Skin epidermis (tissue), 12 donors: Measurements from ENCODE around the gene PTPN23.
"Not testable (repeated sequence)": the region's sequence is repeated elsewhere in the genome, so short reads cannot be mapped to it uniquely, and the experiment has no call there.

Source experiments
- H3K27ac ChIP-seq, 21 experiments: fragments of 200-600 bp; sonication (generic) in 11 of 21; one replicate each; pipeline ENCODE4 v1.5.0; 2020; ENCODE audit warnings: mild to moderate bottlenecking in 3 of 21, inconsistent platforms in 2 of 21, moderate library complexity in 2 of 21
- H3K4me3 ChIP-seq, 7 experiments: fragments of 200-600 bp; sonication (generic) in 2 of 7; one replicate each; pipeline ENCODE4 v1.5.0; 2020; ENCODE audit warnings: inconsistent platforms in 2 of 7, mild to moderate bottlenecking in 2 of 7, moderate library complexity in 1 of 7

PTPN23 gene

DNA sequence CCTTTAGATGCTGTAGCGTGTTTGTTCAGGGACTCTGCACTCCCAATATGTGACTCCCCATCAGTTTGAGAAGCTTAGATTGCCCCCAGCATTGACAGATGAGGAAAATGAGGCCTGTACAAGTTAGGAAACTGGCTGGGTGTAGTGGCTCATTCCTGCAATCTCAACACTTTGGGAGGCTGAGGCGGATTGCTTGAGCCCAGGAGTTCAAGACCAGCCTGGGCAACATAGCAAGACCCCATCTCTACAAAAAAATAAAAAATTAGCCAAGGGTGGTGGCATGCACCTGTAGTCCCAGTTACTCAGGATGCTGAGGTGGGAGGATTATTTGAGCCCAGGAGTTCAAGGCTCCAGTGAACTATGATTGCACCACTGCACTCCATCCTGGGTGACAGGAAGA, 14.0 kb upstream of the PTPN23 start:
- H3K4me3 ChIP-seq = no peak overlapping the region
- no peak overlapping the region for H3K27ac ChIP-seq

DNA sequence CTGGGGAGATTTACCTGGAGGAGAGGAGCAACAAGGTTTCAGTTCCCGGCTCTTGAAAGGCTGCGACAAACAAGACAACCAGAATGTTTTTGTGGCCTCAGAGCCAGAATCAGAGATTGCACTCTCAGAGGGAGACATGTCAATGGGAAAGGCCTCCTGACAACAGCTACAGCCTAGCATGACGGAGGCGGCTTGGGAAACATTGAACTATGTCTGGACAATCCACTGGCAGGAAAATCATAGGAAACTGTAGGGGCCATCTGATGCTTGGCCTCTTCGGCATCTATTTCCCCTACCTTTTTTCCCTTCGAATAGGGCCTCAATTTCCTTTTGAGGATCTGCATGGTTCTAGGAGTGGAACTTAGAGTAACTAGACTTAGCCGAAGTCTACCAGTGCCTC, 13.2 kb upstream of the PTPN23 start:
- no peak overlapping the region for H3K4me3 ChIP-seq
- H3K27ac ChIP-seq = no peak overlapping the region

DNA sequence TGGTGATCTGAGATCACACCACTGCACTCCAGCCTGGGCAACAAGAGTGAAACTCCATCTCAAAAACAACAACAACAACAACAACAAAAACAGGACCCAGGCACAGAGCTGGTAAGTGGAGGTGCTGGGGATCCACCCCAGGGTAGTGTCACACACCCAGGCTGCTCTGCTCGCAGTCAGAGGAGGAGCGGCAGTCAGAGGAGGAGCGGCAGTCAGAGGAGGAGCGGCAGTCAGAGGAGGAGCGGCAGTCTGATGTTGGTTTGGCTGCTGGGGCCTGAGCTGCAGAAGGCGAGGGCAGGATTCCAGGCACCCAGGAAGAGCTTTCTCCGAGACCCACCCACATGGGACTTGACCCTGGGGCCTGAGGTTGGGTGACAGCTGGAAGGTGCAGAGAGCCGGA, 10.8 kb upstream of the PTPN23 start:
- not testable (repeated sequence) for H3K4me3 ChIP-seq, H3K27ac ChIP-seq

DNA sequence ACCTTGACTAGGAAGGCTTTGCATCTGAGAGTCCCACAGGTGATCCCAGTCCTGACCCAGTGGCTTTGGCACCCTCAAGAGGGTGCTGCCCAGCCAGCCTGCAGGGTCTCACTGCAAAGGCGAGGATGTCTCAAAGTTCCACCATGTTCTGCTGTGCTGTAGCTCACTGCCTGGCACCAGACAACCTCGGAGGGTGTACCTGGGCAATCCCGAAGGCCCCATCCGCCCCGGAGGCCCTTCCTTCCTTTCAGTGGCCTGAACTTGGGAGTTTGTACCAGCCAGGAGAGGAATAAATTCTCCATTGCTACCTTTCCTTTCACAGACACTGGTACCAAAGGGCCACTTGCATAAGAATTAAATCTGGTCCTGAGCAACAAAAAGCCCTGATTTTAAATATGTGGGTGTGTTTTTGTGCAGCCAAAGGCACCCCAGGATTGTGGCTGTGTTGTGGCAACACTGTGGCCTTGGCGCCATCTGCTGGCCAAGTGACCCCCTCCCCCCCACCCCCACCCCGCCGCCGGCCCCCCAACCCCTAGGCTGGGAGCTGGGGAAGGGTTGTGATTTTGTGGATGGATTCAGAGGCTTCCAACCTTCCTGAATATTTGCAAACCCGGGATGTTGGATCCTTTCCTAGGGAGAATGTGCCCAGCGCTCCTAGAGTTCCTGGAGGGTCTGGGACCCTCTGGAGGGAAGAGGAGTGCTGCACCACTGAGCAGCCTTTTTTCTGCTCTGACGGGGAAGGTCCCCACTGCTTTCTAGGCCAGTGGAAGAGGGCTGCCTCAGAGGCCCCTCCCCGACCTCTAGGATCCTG, 9.7 kb upstream of the PTPN23 start:
- Histone ChIP-seq H3K27ac (no peak overlapping the region), H3K4me3 (no peak overlapping the region)

DNA sequence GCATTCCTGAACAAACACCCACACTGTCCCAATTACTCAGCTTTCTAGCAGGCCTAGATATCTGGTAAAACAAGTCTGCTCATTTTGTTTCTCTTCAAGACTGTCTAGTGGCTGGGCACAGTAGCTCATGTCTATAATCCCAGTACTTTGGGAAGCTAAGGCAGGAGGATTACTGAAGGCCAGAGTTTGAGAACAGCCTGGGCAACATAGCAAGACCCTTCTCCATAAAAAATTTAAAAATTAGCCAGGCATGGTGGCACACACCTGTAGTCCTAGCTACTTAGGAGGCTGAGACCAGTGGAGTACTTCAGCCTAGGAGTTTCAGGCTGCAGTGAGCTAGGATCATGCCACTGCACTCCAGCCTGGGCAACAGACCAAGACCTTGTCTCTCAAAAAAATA, 6.2 kb upstream of the PTPN23 start:
- Histone ChIP-seq H3K4me3 (no peak overlapping the region), H3K27ac (no peak overlapping the region)

GRCh38 chr3:47376393-47376792, 4.4 kb upstream of the PTPN23 start:
- Histone ChIP-seq H3K4me3 (no peak overlapping the region), H3K27ac (no peak overlapping the region)

- Histone ChIP-seq H3K4me3 (no peak overlapping the region), H3K27ac (no peak overlapping the region)
Measured at GRCh38 chr3:47377186-47377585, 3.6 kb upstream of the PTPN23 start.

DNA sequence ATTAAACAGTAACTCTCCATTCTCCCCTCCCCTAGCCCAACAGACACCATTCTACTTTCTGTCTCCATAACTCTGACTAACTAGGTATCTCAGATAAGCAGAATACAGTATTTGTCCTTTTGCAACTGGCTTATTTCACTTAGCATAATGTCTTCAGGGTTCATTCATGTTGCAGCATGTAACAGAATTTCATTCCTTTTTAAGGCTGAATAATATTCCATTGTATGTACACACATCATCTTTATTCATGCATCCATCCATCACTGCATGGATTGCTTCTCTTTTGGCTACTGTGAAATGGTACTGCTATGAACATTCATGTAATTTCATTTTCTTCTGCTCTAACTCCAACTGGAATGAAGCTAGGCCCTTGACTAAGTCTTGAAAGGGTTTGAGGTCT, 2.0 kb upstream of the PTPN23 start:
- Histone ChIP-seq H3K27ac (no peak overlapping the region), H3K4me3 (no peak overlapping the region)

DNA sequence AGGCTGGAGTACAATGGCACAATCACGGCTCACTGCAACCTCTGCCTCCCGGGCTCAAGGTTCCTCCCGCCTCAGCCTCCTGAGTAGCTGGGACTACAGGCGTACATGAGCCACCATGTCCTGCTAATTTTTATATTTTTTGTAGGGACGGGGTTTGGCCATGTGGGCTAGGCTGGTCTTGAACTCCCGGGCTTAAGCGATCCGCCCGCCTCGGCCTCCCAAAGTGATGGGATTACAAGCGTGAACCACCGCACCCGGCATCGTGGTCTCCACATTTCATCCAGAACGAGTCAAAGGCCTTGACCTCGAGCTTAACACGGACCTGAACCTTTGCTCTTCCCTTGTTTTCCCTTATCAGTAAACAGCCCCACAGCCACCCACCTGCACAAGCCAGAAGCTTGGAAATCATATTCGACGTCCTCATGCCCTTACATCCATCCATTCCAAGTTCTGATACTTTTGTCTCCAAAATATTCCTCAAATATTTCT, 1.4 kb upstream of the PTPN23 start:
- peak overlapping the region in 11 of 21 experiments; percentile 89 to 99 (median 94) for H3K27ac ChIP-seq
- peak overlapping the region; percentile 70 to 100 (median 92) for H3K4me3 ChIP-seq

DNA sequence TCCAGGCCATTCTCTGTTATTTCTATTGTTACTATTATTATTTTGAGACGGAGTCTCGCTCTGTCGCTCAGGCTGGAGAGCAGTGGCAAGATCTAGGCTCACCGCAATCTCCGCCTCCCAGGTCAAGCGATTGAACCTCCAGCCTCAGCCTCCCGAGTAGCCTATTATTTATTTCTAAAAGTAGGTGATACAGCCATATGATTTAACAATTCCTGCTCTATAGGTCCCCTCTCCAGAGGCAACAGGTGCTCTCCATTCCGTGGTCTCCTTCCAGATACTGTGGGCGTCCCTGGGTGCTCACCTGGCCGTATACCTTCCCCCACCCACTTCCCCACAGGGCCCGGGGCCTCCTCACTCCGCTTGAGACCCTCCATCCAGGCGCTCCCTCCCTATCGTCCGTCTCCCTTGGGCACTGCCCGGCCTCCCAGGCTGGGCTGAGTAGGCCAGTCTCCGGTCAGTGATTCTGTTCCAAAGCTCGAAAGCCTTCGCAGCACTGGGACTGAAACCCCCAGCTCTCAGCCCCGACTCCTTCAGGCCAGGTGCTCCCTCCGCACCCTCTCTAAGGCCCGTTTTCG, 708 bp upstream of the PTPN23 start:
- Histone ChIP-seq H3K27ac (peak overlapping the region; percentile 66 to 99 (median 93)), H3K4me3 (peak overlapping the region; percentile 70 to 100 (median 92))

- peak overlapping the region; percentile 70 to 100 (median 92) for H3K4me3 ChIP-seq
- H3K27ac ChIP-seq = peak overlapping the region; percentile 85 to 99 (median 93)
Measured at GRCh38 chr3:47381317-47382157, 716 bp downstream of the PTPN23 start.

DNA sequence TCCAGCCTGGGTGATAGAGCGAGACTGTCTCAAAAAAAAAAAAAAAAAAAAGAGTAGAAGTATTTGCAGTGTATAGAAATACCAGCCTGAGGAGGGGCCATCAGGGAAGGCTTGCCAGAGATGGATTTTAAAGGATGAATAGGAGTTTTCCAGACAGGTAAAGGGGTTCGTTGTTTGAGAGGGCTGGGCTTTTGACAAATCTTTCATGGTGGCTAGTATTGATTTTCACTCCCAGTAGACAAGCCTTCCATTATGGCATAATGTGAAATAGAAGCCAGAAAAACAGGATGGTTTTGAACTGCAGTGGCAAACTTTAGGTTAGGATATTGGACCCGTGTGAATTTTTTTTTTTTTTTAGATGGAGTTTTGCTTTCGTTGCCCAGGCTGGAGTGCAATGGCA, 3.6 kb downstream of the PTPN23 start:
- H3K27ac ChIP-seq = no peak overlapping the region
- no peak overlapping the region for H3K4me3 ChIP-seq

DNA sequence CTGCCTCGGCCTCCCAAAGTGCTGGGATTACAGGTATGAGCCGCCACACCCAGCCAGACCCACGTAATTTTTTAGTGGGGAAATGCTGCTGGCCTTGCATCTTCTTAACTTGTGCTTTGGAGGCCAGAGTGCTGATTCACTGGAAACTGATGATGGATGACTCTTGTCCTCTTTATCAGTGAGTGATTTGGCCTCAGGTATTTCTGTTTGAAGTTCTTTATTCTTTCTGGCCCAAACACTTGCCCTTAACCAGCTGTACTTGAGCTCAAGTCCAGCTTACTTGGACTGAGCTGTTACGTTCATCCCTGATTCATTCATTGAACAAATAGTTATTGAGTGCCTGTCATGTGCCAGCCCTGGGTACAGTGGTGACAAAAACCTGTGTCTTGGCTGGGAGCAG, 4.2 kb downstream of the PTPN23 start:
- Histone ChIP-seq H3K27ac (no peak overlapping the region), H3K4me3 (no peak overlapping the region)

DNA sequence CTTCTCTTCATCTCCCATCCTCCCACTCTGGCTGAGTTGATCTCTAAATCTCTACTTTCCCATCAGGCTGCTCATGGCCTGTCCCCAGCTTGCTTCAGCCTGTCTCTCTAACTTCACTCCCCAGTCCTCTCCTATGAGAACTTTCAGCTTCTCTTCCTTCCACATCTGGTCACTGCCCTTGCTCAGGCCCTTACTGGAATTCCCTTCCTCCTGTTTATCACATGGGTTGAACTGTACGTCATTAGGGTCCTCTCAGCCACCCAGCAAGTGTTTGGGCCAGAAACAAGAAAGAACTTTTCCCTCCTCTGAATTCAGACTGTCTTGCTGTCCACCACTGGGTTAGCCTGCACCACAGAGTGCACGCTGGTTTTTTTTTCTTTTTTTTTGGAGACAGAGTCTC, 5.0 kb downstream of the PTPN23 start:
- no peak overlapping the region for H3K27ac ChIP-seq
- no peak overlapping the region for H3K4me3 ChIP-seq

- Histone ChIP-seq H3K27ac (no peak overlapping the region), H3K4me3 (no peak overlapping the region)
Measured at GRCh38 chr3:47392933-47393332, 12.1 kb downstream of the PTPN23 start.

DNA sequence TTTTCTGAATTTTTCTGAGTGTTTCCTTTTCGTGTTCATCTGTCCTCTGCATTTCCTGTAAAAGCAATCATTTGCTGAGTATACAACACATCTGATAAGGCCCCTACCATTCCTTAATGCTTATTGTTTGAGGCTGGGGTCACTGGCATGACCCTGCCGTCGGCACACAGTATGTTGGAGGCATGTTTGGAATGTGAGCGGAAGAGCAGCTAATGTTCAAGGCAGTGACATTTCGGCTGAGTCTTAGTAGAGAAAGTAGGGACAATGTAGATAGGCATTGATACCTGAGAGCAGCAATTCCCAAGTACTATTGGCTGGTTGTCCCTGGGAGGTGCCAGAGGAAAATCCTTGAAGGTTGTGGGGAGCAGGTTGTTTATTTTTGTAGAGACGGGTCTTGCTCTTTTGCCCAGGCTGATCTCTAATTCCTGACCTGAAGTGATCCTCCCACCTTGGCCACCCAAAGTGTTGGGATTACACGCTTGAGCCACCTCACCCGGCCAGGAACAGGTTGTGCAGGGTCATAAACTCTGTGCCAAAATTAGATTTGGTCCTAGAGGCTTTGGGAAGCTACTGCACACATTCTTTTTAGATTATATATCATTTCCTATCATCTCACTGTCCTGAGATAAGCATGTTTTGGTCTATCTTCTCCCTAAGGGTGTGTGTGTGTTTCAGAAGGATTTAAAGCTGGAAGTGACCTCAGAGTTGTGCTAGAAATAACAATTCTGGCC, 13.5 kb downstream of the PTPN23 start:
- Histone ChIP-seq H3K27ac (peak overlapping the region in 3 of 21 experiments; percentile 8 to 17 (median 11)), H3K4me3 (no peak overlapping the region)

DNA sequence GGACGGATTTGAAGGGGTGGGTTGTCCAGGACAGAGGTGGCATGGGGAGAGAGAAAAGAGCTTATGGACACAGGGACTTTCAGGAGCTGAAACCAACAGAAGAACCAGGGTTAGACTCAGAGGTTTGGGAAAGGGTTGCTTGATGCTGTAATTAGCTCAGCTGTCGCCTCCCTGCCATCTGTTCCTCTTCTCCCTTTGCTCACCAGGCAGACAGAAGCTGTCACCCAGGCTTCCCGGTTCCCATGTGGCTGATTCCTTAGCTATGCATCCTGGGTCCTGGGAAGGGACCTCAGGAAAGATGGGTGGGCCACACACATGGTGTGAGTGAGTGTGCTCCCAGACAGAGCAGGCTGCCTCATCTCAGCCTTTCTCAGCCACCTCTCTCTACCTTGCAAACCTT, 14.1 kb downstream of the PTPN23 start:
- Histone ChIP-seq H3K4me3 (no peak overlapping the region), H3K27ac (peak overlapping the region in 1 of 21 experiments; percentile 17)

GRCh38 chr3:47398228-47398627, 17.4 kb downstream of the PTPN23 start:
- no peak overlapping the region for H3K27ac ChIP-seq
- no peak overlapping the region for H3K4me3 ChIP-seq

DNA sequence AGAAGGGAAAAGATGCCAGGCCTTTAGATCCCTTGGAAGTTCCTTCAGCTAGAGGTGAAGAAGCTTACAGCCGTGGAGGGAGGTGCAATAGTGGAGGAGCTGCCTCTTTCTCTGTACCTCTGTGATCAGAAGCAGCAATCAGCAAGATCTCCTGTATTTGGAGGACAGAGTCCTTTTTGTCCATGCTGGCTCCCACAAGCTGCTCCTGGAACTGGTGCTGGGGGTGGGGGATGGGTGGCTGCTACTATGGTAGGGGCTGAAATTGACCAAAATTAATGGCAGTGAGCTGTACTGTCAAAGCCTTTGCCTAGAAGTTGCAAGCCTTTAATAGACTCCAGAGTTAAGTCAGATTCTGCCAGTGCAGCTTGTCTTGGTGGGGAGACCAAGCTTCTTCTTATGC, 18.2 kb downstream of the PTPN23 start:
- H3K27ac ChIP-seq = no peak overlapping the region
- H3K4me3 ChIP-seq = no peak overlapping the region
